Measurements from ENCODE around the gene FBH1. TPM values are rescaled to one million over a fixed set of nuclear protein-coding genes. Genes with fewer than 3 reads are reported as not detected.
"Not testable (repeated sequence)": the region's sequence is repeated elsewhere in the genome, so short reads cannot be mapped to it uniquely, and the experiment has no call there.

Gene FBH1
- total RNA-seq, 1 donor from 2014 or later = 51.7 TPM

- H3K9me3 ChIP-seq (ENCODE audit: control insufficient read depth in 3 of 3, low read length in 3 of 3) = no peaks in the 10 kb centered on the region
- H3K4me1 ChIP-seq (ENCODE audit: control insufficient read depth in 3 of 3, insufficient read depth in 3 of 3, low read length in 3 of 3) = no peaks in the 10 kb centered on the region
- no peak overlapping the region for H3K9ac ChIP-seq (ENCODE audit: low read depth in 1 of 3, low read length in 3 of 3)
- H3K27ac ChIP-seq (ENCODE audit: low read depth, low read length) = no peak overlapping the region
- no peak overlapping the region for H3K4me3 ChIP-seq (ENCODE audit: low read length in 3 of 3)
- H3K27me3 ChIP-seq (ENCODE audit: control insufficient read depth in 3 of 3, insufficient read depth in 3 of 3, low read length in 3 of 3) = no peaks in the 10 kb centered on the region
- peaks cover 0 to 5% (median 4%) of the 10 kb centered on the region in 3 donors for H3K36me3 ChIP-seq (ENCODE audit: control insufficient read depth in 3 of 3, insufficient read depth in 3 of 3, low read length in 3 of 3)
Measured at GRCh38 chr10:5858811-5859210, 31.2 kb upstream of the FBH1 start.

- Histone ChIP-seq H3K4me3 (ENCODE audit: low read length in 3 of 3) (no peak overlapping the region), H3K36me3 (ENCODE audit: control insufficient read depth in 3 of 3, insufficient read depth in 3 of 3, low read length in 3 of 3) (peaks cover 0 to 5% (median 4%) of the 10 kb centered on the region in 3 donors), H3K4me1 (ENCODE audit: control insufficient read depth in 3 of 3, insufficient read depth in 3 of 3, low read length in 3 of 3) (no peaks in the 10 kb centered on the region), H3K27me3 (ENCODE audit: control insufficient read depth in 3 of 3, insufficient read depth in 3 of 3, low read length in 3 of 3) (no peaks in the 10 kb centered on the region), H3K9ac (ENCODE audit: low read depth in 1 of 3, low read length in 3 of 3) (no peak overlapping the region), H3K27ac (ENCODE audit: low read depth, low read length) (no peak overlapping the region), H3K9me3 (ENCODE audit: control insufficient read depth in 3 of 3, low read length in 3 of 3) (no peaks in the 10 kb centered on the region)
Measured at GRCh38 chr10:5860066-5860465, 30.0 kb upstream of the FBH1 start.

- Histone ChIP-seq H3K36me3 (ENCODE audit: control insufficient read depth in 3 of 3, insufficient read depth in 3 of 3, low read length in 3 of 3) (peaks cover 0 to 5% (median 4%) of the 10 kb centered on the region in 3 donors), H3K4me1 (ENCODE audit: control insufficient read depth in 3 of 3, insufficient read depth in 3 of 3, low read length in 3 of 3) (no peaks in the 10 kb centered on the region), H3K9ac (ENCODE audit: low read depth in 1 of 3, low read length in 3 of 3) (no peak overlapping the region), H3K27me3 (ENCODE audit: control insufficient read depth in 3 of 3, insufficient read depth in 3 of 3, low read length in 3 of 3) (no peaks in the 10 kb centered on the region), H3K9me3 (ENCODE audit: control insufficient read depth in 3 of 3, low read length in 3 of 3) (no peaks in the 10 kb centered on the region), H3K27ac (ENCODE audit: low read depth, low read length) (no peak overlapping the region), H3K4me3 (ENCODE audit: low read length in 3 of 3) (no peak overlapping the region)
Measured at GRCh38 chr10:5862360-5862961, 27.6 kb upstream of the FBH1 start.

- not testable (repeated sequence) for H3K9ac ChIP-seq (ENCODE audit: low read depth in 1 of 3, low read length in 3 of 3)
Measured at GRCh38 chr10:5862981-5863685, 26.9 kb upstream of the FBH1 start.

GRCh38 chr10:5866451-5867081, 23.5 kb upstream of the FBH1 start:
- H3K9me3 ChIP-seq (ENCODE audit: control insufficient read depth in 3 of 3, low read length in 3 of 3); H3K27me3 ChIP-seq (ENCODE audit: control insufficient read depth in 3 of 3, insufficient read depth in 3 of 3, low read length in 3 of 3); H3K4me3 ChIP-seq (ENCODE audit: low read length in 3 of 3); H3K36me3 ChIP-seq (ENCODE audit: control insufficient read depth in 3 of 3, insufficient read depth in 3 of 3, low read length in 3 of 3); H3K27ac ChIP-seq (ENCODE audit: low read depth, low read length); H3K9ac ChIP-seq (ENCODE audit: low read depth in 1 of 3, low read length in 3 of 3); H3K4me1 ChIP-seq (ENCODE audit: control insufficient read depth in 3 of 3, insufficient read depth in 3 of 3, low read length in 3 of 3): not testable (repeated sequence)

More at GRCh38 chr10:5862981-5863685, 26.9 kb upstream of the FBH1 start:
- not testable (repeated sequence) for H3K36me3 ChIP-seq (ENCODE audit: control insufficient read depth in 3 of 3, insufficient read depth in 3 of 3, low read length in 3 of 3); H3K4me1 ChIP-seq (ENCODE audit: control insufficient read depth in 3 of 3, insufficient read depth in 3 of 3, low read length in 3 of 3); H3K9me3 ChIP-seq (ENCODE audit: control insufficient read depth in 3 of 3, low read length in 3 of 3); H3K27ac ChIP-seq (ENCODE audit: low read depth, low read length); H3K4me3 ChIP-seq (ENCODE audit: low read length in 3 of 3); H3K27me3 ChIP-seq (ENCODE audit: control insufficient read depth in 3 of 3, insufficient read depth in 3 of 3, low read length in 3 of 3)

GRCh38 chr10:5867091-5867615, 22.9 kb upstream of the FBH1 start:
- not testable (repeated sequence) for H3K27me3 ChIP-seq (ENCODE audit: control insufficient read depth in 3 of 3, insufficient read depth in 3 of 3, low read length in 3 of 3); H3K9me3 ChIP-seq (ENCODE audit: control insufficient read depth in 3 of 3, low read length in 3 of 3); H3K9ac ChIP-seq (ENCODE audit: low read depth in 1 of 3, low read length in 3 of 3); H3K36me3 ChIP-seq (ENCODE audit: control insufficient read depth in 3 of 3, insufficient read depth in 3 of 3, low read length in 3 of 3); H3K4me1 ChIP-seq (ENCODE audit: control insufficient read depth in 3 of 3, insufficient read depth in 3 of 3, low read length in 3 of 3); H3K4me3 ChIP-seq (ENCODE audit: low read length in 3 of 3); H3K27ac ChIP-seq (ENCODE audit: low read depth, low read length)

- not testable (repeated sequence) for H3K4me1 ChIP-seq (ENCODE audit: control insufficient read depth in 3 of 3, insufficient read depth in 3 of 3, low read length in 3 of 3); H3K27me3 ChIP-seq (ENCODE audit: control insufficient read depth in 3 of 3, insufficient read depth in 3 of 3, low read length in 3 of 3); H3K4me3 ChIP-seq (ENCODE audit: low read length in 3 of 3); H3K9me3 ChIP-seq (ENCODE audit: control insufficient read depth in 3 of 3, low read length in 3 of 3); H3K36me3 ChIP-seq (ENCODE audit: control insufficient read depth in 3 of 3, insufficient read depth in 3 of 3, low read length in 3 of 3); H3K9ac ChIP-seq (ENCODE audit: low read depth in 1 of 3, low read length in 3 of 3); H3K27ac ChIP-seq (ENCODE audit: low read depth, low read length)
Measured at GRCh38 chr10:5868383-5868782, 21.7 kb upstream of the FBH1 start.

GRCh38 chr10:5869156-5869555, 20.9 kb upstream of the FBH1 start:
- H3K4me1 ChIP-seq (ENCODE audit: control insufficient read depth in 3 of 3, insufficient read depth in 3 of 3, low read length in 3 of 3) = peaks cover 0 to 3% (median 3%) of the 10 kb centered on the region in 3 donors
- no peak overlapping the region for H3K27ac ChIP-seq (ENCODE audit: low read depth, low read length)

GRCh38 chr10:5871596-5871995, 18.4 kb upstream of the FBH1 start:
- no peaks in the 10 kb centered on the region for H3K27me3 ChIP-seq (ENCODE audit: control insufficient read depth in 3 of 3, insufficient read depth in 3 of 3, low read length in 3 of 3)
- no peak overlapping the region for H3K4me3 ChIP-seq (ENCODE audit: low read length in 3 of 3)
- peaks cover 0 to 3% (median 3%) of the 10 kb centered on the region in 3 donors for H3K4me1 ChIP-seq (ENCODE audit: control insufficient read depth in 3 of 3, insufficient read depth in 3 of 3, low read length in 3 of 3)
- H3K9ac ChIP-seq (ENCODE audit: low read depth in 1 of 3, low read length in 3 of 3) = no peak overlapping the region
- no peaks in the 10 kb centered on the region for H3K9me3 ChIP-seq (ENCODE audit: control insufficient read depth in 3 of 3, low read length in 3 of 3)
- peaks cover 11 to 16% (median 13%) of the 10 kb centered on the region in 3 donors for H3K36me3 ChIP-seq (ENCODE audit: control insufficient read depth in 3 of 3, insufficient read depth in 3 of 3, low read length in 3 of 3)
- H3K27ac ChIP-seq (ENCODE audit: low read depth, low read length) = no peak overlapping the region

More at GRCh38 chr10:5869156-5869555, 20.9 kb upstream of the FBH1 start:
- Histone ChIP-seq H3K27me3 (ENCODE audit: control insufficient read depth in 3 of 3, insufficient read depth in 3 of 3, low read length in 3 of 3) (no peaks in the 10 kb centered on the region), H3K9ac (ENCODE audit: low read depth in 1 of 3, low read length in 3 of 3) (no peak overlapping the region), H3K36me3 (ENCODE audit: control insufficient read depth in 3 of 3, insufficient read depth in 3 of 3, low read length in 3 of 3) (peaks cover under 1 to 3% (median 2%) of the 10 kb centered on the region in 3 donors), H3K9me3 (ENCODE audit: control insufficient read depth in 3 of 3, low read length in 3 of 3) (no peaks in the 10 kb centered on the region), H3K4me3 (ENCODE audit: low read length in 3 of 3) (no peak overlapping the region)

- Histone ChIP-seq H3K4me3 (ENCODE audit: low read length in 3 of 3) (no peak overlapping the region), H3K9ac (ENCODE audit: low read depth in 1 of 3, low read length in 3 of 3) (no peak overlapping the region), H3K27ac (ENCODE audit: low read depth, low read length) (no peak overlapping the region), H3K4me1 (ENCODE audit: control insufficient read depth in 3 of 3, insufficient read depth in 3 of 3, low read length in 3 of 3) (peaks cover 0 to 3% (median 3%) of the 10 kb centered on the region in 3 donors), H3K36me3 (ENCODE audit: control insufficient read depth in 3 of 3, insufficient read depth in 3 of 3, low read length in 3 of 3) (peaks cover 18 to 27% (median 21%) of the 10 kb centered on the region in 3 donors), H3K9me3 (ENCODE audit: control insufficient read depth in 3 of 3, low read length in 3 of 3) (no peaks in the 10 kb centered on the region), H3K27me3 (ENCODE audit: control insufficient read depth in 3 of 3, insufficient read depth in 3 of 3, low read length in 3 of 3) (no peaks in the 10 kb centered on the region)
Measured at GRCh38 chr10:5873515-5873995, 16.5 kb upstream of the FBH1 start.

Data from skeletal muscle tissue (tissue), 4 donors.